Fibroblast of villous mesenchyme (primary cell): Measurements from ENCODE around the gene TNMD. TPM values are rescaled to one million over a fixed set of nuclear protein-coding genes. Genes with fewer than 3 reads are reported as not detected.

Experiments
- DNase-seq: peaks from one replicate; pipeline ENCODE4 v3.0.0-alpha.2; 2010; ENCODE audit warnings: low read depth
- H3K4me3 ChIP-seq: 2 replicates; pipeline ENCODE4 v1.5.1; 2011; ENCODE audit warnings: low read depth, mild to moderate bottlenecking, low read length
- total RNA-seq: library from RNA; depleted of rRNA; stranded (reverse); fragments of >200 nt; gene quantifications from 2 replicates; pipeline ENCODE4 v1.2.3, GENCODE V29; 2012
- TF ChIP-seq, protein P1 (sequence below): IDR thresholded peaks from 2 replicates; pipeline ENCODE4 v1.5.1; 2012; ENCODE audit warnings: low read depth, mild to moderate bottlenecking, low read length; ENCODE audit not compliant: insufficient read depth

The TNMD gene
- total RNA-seq, 1 donor: not detected

GRCh38 chrX:100615005-100615404 lies 30.3 kb downstream of the TNMD start:
- TF ChIP-seq, protein P1, sequence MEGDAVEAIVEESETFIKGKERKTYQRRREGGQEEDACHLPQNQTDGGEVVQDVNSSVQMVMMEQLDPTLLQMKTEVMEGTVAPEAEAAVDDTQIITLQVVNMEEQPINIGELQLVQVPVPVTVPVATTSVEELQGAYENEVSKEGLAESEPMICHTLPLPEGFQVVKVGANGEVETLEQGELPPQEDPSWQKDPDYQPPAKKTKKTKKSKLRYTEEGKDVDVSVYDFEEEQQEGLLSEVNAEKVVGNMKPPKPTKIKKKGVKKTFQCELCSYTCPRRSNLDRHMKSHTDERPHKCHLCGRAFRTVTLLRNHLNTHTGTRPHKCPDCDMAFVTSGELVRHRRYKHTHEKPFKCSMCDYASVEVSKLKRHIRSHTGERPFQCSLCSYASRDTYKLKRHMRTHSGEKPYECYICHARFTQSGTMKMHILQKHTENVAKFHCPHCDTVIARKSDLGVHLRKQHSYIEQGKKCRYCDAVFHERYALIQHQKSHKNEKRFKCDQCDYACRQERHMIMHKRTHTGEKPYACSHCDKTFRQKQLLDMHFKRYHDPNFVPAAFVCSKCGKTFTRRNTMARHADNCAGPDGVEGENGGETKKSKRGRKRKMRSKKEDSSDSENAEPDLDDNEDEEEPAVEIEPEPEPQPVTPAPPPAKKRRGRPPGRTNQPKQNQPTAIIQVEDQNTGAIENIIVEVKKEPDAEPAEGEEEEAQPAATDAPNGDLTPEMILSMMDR: peak; percentile 71
- H3K4me3 ChIP-seq: no peak overlapping the region
- DNase-seq: peak; percentile 75

GRCh38 chrX:100623001-100623400 lies 38.3 kb downstream of the TNMD start:
- no peak for DNase-seq
- TF ChIP-seq, protein P1: no peak
- no peak overlapping the region for H3K4me3 ChIP-seq

- DNase-seq: no peak
- no peak overlapping the region for H3K4me3 ChIP-seq
- TF ChIP-seq, protein P1: no peak
Observed at GRCh38 chrX:100625985-100626491, 41.3 kb downstream of the TNMD start.

GRCh38 chrX:100635040-100635439 lies 50.3 kb downstream of the TNMD start:
- no peak for DNase-seq
- peak overlapping the region; percentile 74 for H3K4me3 ChIP-seq
- TF ChIP-seq, protein P1: no peak

GRCh38 chrX:100635989-100636320 lies 51.2 kb downstream of the TNMD start:
- TF ChIP-seq, protein P1: no peak
- DNase-seq: no peak
- peak overlapping the region; percentile 74 for H3K4me3 ChIP-seq

- TF ChIP-seq, protein P1: peak; percentile 49
- H3K4me3 ChIP-seq: peak within 1 kb of the TSS; percentile 74
- peak; percentile 90 for DNase-seq
Observed at GRCh38 chrX:100636321-100636991, 51.7 kb downstream of the TNMD start, which contains the start of gene TSPAN6. TSPAN6 (minus strand) TSS chrX:100636806; CDS start chrX:100636694, 112 bp downstream.
